PC-3 (cell line): ENCODE data around the gene STAG3. TPM values are rescaled to one million over a fixed set of nuclear protein-coding genes. Genes with fewer than 3 reads are reported as not detected.
"Not testable (repeated sequence)": the region's sequence is repeated elsewhere in the genome, so short reads cannot be mapped to it uniquely, and the experiment has no call there.

Experiments used
- ATAC-seq: fragments of 200-7000 bp; cut with Tn5 transposase; 2 replicates; pipeline ENCODE4 v1.9.1; 2020; ENCODE audit warnings: mild to moderate bottlenecking, moderate library complexity
- BruUV-seq: library from RNA; stranded (reverse); fragments of 400-500 nt; replicated peaks from 2 replicates; lab custom pipeline; 2021; lab: Mats Ljungman, UMichigan
- CTCF ChIA-PET: fragments of 300-600 bp; sonication (Branson Sonifier 250); formaldehyde crosslinking; loops from one replicate; lab custom pipeline; 2022; ENCODE audit warnings: antibody characterized with exemption; lab: Charles Lee
- POLR2A ChIA-PET: fragments of 300-600 bp; sonication (Branson Sonifier 250); formaldehyde crosslinking; loops from one replicate; lab custom pipeline; 2022; ENCODE audit warnings: antibody characterized with exemption; ENCODE audit not compliant: unreplicated experiment; lab: Charles Lee
- DNase-seq: peaks from one replicate; pipeline ENCODE4 v3.0.0-alpha.2; 2015
- H2AFZ ChIP-seq: fragments of 300-600 bp; sonication (generic); 2 replicates; pipeline ENCODE4 v1.6.0; 2016; ENCODE audit warnings: antibody characterized with exemption, low read length
- H3F3A ChIP-seq: fragments of 300-600 bp; sonication (generic); one replicate; pipeline ENCODE4 v1.6.0; 2017; ENCODE audit warnings: antibody characterized with exemption, low read length, control low read depth, mild to moderate bottlenecking; ENCODE audit not compliant: unreplicated experiment
- H3K27ac ChIP-seq: fragments of 300-600 bp; sonication (generic); 2 replicates; pipeline ENCODE4 v1.5.1; 2016; ENCODE audit warnings: mild to moderate bottlenecking, low read length
- H3K27me3 ChIP-seq: fragments of 300-600 bp; sonication (generic); 2 replicates; pipeline ENCODE4 v1.6.1; 2016; ENCODE audit warnings: low read length, mixed read lengths
- H3K36me3 ChIP-seq: fragments of 300-600 bp; sonication (generic); 2 replicates; pipeline ENCODE4 v1.6.1; 2016; ENCODE audit warnings: low read depth, mixed run types, low read length, mixed read lengths
- H3K4me1 ChIP-seq: fragments of 300-600 bp; sonication (generic); 2 replicates; pipeline ENCODE4 v1.5.1; 2016; ENCODE audit warnings: low read length; ENCODE audit not compliant: insufficient read depth
- H3K4me2 ChIP-seq: fragments of 300-600 bp; sonication (generic); 2 replicates; pipeline ENCODE4 v1.6.0; 2016; ENCODE audit warnings: low read length
- H3K4me3 ChIP-seq: fragments of 300-600 bp; sonication (generic); 2 replicates; pipeline ENCODE4 v1.5.1; 2016; ENCODE audit warnings: mild to moderate bottlenecking, low read length, mixed read lengths
- H3K79me2 ChIP-seq: fragments of 300-600 bp; sonication (generic); 2 replicates; pipeline ENCODE4 v1.6.1; 2017; ENCODE audit warnings: low read length, mixed read lengths
- H3K9ac ChIP-seq: fragments of 300-600 bp; sonication (generic); 2 replicates; pipeline ENCODE4 v1.6.0; 2016; ENCODE audit warnings: mild to moderate bottlenecking, low read length
- H3K9me2 ChIP-seq: fragments of 300-600 bp; sonication (generic); replicated peaks from 2 replicates; pipeline ENCODE4 v1.6.1; 2016; ENCODE audit warnings: mixed run types, low read length, mixed read lengths
- H3K9me3 ChIP-seq: fragments of 300-600 bp; sonication (generic); 2 replicates; pipeline ENCODE4 v1.6.1; 2016; ENCODE audit warnings: low read length, mixed read lengths
- H4K20me1 ChIP-seq: fragments of 300-600 bp; sonication (generic); 2 replicates; pipeline ENCODE4 v1.6.1; 2016; ENCODE audit warnings: low read length, mixed read lengths
- intact Hi-C: fragments of 100-400 bp; cut with micrococcal nuclease; formaldehyde crosslinking; loops from 2 replicates; pipeline ENCODE4 v1.9.0; 2023
- microRNA-seq: library from miRNA; unstranded; fragments of <30 nt; microRNA quantifications from one replicate; pipeline ENCODE4 v1.1.0, GENCODE V29; 2020; ENCODE audit not compliant: unreplicated experiment
- total RNA-seq: library from RNA; depleted of rRNA; stranded (reverse); fragments of >200 nt; gene quantifications from 2 replicates; pipeline ENCODE4 v1.2.3, GENCODE V29; 2014; rRNA removed

STAG3 gene
- total RNA-seq, 1 experiment from 2014 or later, result 0.07 TPM

DNA sequence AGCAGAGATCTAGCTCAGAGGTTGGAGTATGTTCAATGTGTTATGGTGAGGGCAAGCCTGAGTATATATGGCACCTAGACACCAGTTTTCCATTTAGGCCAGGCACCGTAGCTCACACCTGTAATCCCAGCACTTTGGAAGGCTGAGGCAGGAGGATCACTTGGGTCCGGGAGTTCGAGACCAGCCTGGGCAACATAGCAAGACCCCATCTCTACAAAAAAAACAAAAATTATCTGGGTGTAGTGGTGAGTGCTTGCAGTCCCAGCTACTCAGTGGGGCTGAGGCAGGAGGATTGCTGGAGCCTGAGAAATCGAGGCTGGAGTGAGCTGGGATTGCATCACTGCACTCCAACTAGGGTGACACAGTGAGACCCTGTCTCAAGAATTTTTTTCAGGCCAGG lies 85.2 kb downstream of the STAG3 start:
- H3K4me2 ChIP-seq, H2AFZ ChIP-seq, H3F3A ChIP-seq, H4K20me1 ChIP-seq, H3K4me1 ChIP-seq, POLR2A ChIA-PET, H3K4me3 ChIP-seq, CTCF ChIA-PET, H3K27ac ChIP-seq, H3K9me2 ChIP-seq, H3K9ac ChIP-seq, ATAC-seq, BruUV-seq, DNase-seq, H3K36me3 ChIP-seq, intact Hi-C loops, H3K79me2 ChIP-seq, H3K9me3 ChIP-seq, H3K27me3 ChIP-seq: not testable (repeated sequence)

Small RNAs within 50 kb of the gene (microRNA-seq; reads per million reads assigned to microRNA genes)
- gene MIR4658, result 0.75 reads per million

Other genes with a start within 250 kb of the STAG3 start
- 0.18 TPM in 1 of 2 replicates, not detected in the other for gene GJC3, start 248.3 kb upstream of the STAG3 start, total RNA-seq
- gene AZGP1, start 201.9 kb upstream of the STAG3 start, total RNA-seq, result 0.18 TPM in 1 of 2 replicates, not detected in the other
- gene ZKSCAN1, start 162.3 kb upstream of the STAG3 start, total RNA-seq, result 13.6 and 13.9 TPM in 2 replicates
- 4.7 and 7.3 TPM in 2 replicates for gene ZSCAN21, start 128.1 kb upstream of the STAG3 start, total RNA-seq
- gene ZNF3, start 96.2 kb upstream of the STAG3 start, total RNA-seq, result 16.5 and 18.0 TPM in 2 replicates
- 95.7 and 110 TPM in 2 replicates for gene COPS6, start 88.9 kb upstream of the STAG3 start, total RNA-seq
- 208 and 226 TPM in 2 replicates for gene MCM7, start 76.5 kb upstream of the STAG3 start, total RNA-seq
- 17.9 and 23.9 TPM in 2 replicates for gene AP4M1, start 76.3 kb upstream of the STAG3 start, total RNA-seq
- 51.4 and 58.6 TPM in 2 replicates for gene TAF6, start 58.6 kb upstream of the STAG3 start, total RNA-seq
- 7.5 and 11.6 TPM in 2 replicates for gene CNPY4, start 58.3 kb upstream of the STAG3 start, total RNA-seq
- 2.7 and 4.3 TPM in 2 replicates for gene MBLAC1, start 51.0 kb upstream of the STAG3 start, total RNA-seq
- gene LAMTOR4, start 29.0 kb upstream of the STAG3 start, total RNA-seq, result 107 and 146 TPM in 2 replicates
- gene TRAPPC14, start 19.2 kb upstream of the STAG3 start, total RNA-seq, result 19.2 and 20.3 TPM in 2 replicates
- 0.23 and 1.1 TPM in 2 replicates for gene GAL3ST4, start 9.3 kb upstream of the STAG3 start, total RNA-seq
- gene GPC2, start 537 bp upstream of the STAG3 start, total RNA-seq, result 1.6 and 2.3 TPM in 2 replicates
- gene PVRIG, start 42.0 kb downstream of the STAG3 start, total RNA-seq, result not detected in 2 replicates
- not detected in 2 replicates for gene SPDYE3, start 129.8 kb downstream of the STAG3 start, total RNA-seq
- gene PILRB, start 180.2 kb downstream of the STAG3 start, total RNA-seq, result 71.6 and 74.1 TPM in 2 replicates
- gene PILRA, start 195.6 kb downstream of the STAG3 start, total RNA-seq, result 0.92 and 1.9 TPM in 2 replicates